Neural crest cell (in vitro differentiated cells): Measurements from ENCODE around the gene AFAP1L2. TPM values are rescaled to one million over a fixed set of nuclear protein-coding genes. Genes with fewer than 3 reads are reported as not detected.

Source experiments
- DNase-seq: peaks from one replicate; pipeline ENCODE4 v3.0.0; 2021; ENCODE audit warnings: low read depth, mixed read lengths, low spot score
- H3K27ac Mint-ChIP-seq: one replicate; pipeline ENCODE4 v1.8.0; 2021; ENCODE audit warnings: mild to moderate bottlenecking, mixed read lengths; ENCODE audit not compliant: unreplicated experiment
- H3K27me3 Mint-ChIP-seq: 2 replicates; pipeline ENCODE4 v1.8.0; 2021; ENCODE audit warnings: low read depth, mild to moderate bottlenecking, mixed read lengths
- H3K36me3 Mint-ChIP-seq: 2 replicates; pipeline ENCODE4 v1.8.0; 2021; ENCODE audit warnings: low read depth, mild to moderate bottlenecking, mixed read lengths
- H3K4me1 Mint-ChIP-seq: 2 replicates; pipeline ENCODE4 v1.8.0; 2021; ENCODE audit warnings: mixed read lengths
- H3K4me3 Mint-ChIP-seq: one replicate; pipeline ENCODE4 v1.8.0; 2021; ENCODE audit warnings: mild to moderate bottlenecking, mixed read lengths
- H3K9me3 Mint-ChIP-seq: 2 replicates; pipeline ENCODE4 v1.8.0; 2021; ENCODE audit warnings: mixed read lengths
- CTCF ChIP-seq: fragments of 200-600 bp; sonication (generic); conservative IDR thresholded peaks from 2 replicates; pipeline ENCODE4 v1.5.0; 2021; ENCODE audit warnings: antibody characterized with exemption, mild to moderate bottlenecking
- total RNA-seq: library from RNA; stranded (reverse); gene quantifications from 2 replicates; pipeline ENCODE4 v1.2.1, GENCODE V29; 2021

AFAP1L2 gene
- total RNA-seq, 1 donor from 2014 or later: 72.1 TPM

- no peak for DNase-seq
- no peak overlapping the region for H3K27ac Mint-ChIP-seq
- no peaks in the 10 kb centered on the region for H3K9me3 Mint-ChIP-seq
- TF ChIP-seq CTCF: no peak
- H3K4me1 Mint-ChIP-seq: no peaks in the 10 kb centered on the region
- H3K36me3 Mint-ChIP-seq: no peaks in the 10 kb centered on the region
- no peaks in the 10 kb centered on the region for H3K27me3 Mint-ChIP-seq
- no peak overlapping the region for H3K4me3 Mint-ChIP-seq
Observed at GRCh38 chr10:114266521-114266920, 137.8 kb downstream of the AFAP1L2 start.

DNA sequence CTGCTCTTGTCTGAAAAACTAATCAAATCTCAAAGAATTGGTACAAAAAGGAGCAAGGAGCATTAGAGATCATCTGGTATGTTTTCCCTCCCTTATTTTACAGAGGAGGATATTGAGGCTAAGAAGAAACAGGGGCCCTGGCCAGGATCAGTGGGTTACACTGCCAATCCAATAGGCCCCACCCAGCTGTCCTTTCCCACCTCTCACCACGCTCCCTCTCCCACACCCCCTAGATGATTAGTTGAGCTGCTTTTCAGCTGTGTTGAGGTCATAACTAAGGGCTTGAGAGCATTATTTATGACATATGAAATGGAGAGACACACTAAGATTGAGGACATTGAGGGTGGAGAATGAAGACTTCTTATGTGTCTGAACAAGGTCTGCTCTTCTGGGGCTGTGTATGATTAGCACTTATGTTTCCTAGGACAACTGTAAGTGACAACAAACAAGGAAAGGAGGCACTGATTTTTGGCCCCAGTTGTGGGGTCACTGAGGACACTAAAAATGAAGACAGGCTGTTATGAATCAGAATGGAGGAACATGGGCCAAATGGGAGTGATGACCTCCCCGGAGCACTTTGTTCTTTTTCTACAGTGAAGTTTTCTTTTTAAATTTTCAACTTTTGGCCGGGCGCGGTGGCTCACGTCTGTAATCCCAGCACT, 138.8 kb downstream of the AFAP1L2 start:
- Mint-ChIP-seq H3K27me3 (no peaks in the 10 kb centered on the region), H3K27ac (no peak overlapping the region), H3K4me3 (no peak overlapping the region), H3K36me3 (no peaks in the 10 kb centered on the region), H3K4me1 (no peaks in the 10 kb centered on the region), H3K9me3 (no peaks in the 10 kb centered on the region)
- TF ChIP-seq CTCF: no peak
- no peak for DNase-seq

DNA sequence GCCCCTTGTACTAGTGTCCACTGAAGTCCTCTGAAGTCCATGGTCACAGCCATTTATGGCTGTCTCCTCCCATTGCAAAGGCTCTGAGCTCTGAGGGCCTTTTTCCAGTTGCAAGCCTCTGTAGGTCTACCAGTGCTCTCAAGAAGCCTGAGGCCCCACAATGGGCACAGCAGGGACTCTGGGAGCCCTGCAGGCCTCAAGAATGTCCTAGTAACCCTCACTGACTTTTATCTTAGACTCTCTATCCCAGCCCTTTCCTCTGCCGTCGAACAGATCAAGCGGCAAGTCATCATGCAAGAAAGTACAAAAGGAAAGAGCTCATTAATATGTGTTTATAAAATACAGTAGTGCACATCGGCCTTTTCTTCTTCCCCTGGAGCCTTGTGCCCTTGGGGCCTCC, 141.8 kb downstream of the AFAP1L2 start:
- no peak for DNase-seq
- no peaks in the 10 kb centered on the region for H3K36me3 Mint-ChIP-seq
- TF ChIP-seq CTCF: no peak
- H3K27me3 Mint-ChIP-seq: no peaks in the 10 kb centered on the region
- H3K27ac Mint-ChIP-seq: no peak overlapping the region
- H3K4me1 Mint-ChIP-seq: peaks cover 9% of the 10 kb centered on the region
- no peak overlapping the region for H3K4me3 Mint-ChIP-seq
- no peaks in the 10 kb centered on the region for H3K9me3 Mint-ChIP-seq

GRCh38 chr10:114261076-114261475, 143.2 kb downstream of the AFAP1L2 start:
- H3K4me3 Mint-ChIP-seq: no peak overlapping the region
- H3K36me3 Mint-ChIP-seq: no peaks in the 10 kb centered on the region
- H3K27ac Mint-ChIP-seq: no peak overlapping the region
- H3K27me3 Mint-ChIP-seq: no peaks in the 10 kb centered on the region
- no peaks in the 10 kb centered on the region for H3K9me3 Mint-ChIP-seq
- no peak for TF ChIP-seq CTCF
- peaks cover 9% of the 10 kb centered on the region for H3K4me1 Mint-ChIP-seq
- DNase-seq: no peak

DNA sequence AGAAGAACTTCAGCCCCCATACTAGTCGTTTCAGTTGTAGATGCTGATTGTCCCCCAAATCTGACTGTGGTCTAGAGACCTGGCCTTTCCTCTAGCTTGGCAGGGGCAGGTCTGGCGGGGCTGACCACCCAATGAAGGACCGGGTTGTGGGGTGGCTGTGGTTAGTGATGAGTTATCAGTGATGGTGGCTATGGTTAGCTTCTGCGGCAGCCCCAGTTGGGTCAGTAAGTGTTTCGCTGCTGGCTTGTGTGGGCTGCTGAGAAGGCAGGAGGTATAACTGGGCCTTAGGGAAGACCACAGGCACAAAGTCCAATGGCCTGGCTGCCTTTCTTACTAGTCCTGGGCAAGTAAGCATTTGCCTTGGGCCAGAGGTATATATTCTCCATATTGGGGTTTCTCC, 143.9 kb downstream of the AFAP1L2 start:
- no peak for TF ChIP-seq CTCF
- H3K36me3 Mint-ChIP-seq: no peaks in the 10 kb centered on the region
- no peaks in the 10 kb centered on the region for H3K9me3 Mint-ChIP-seq
- H3K27ac Mint-ChIP-seq: no peak overlapping the region
- no peak overlapping the region for H3K4me3 Mint-ChIP-seq
- H3K4me1 Mint-ChIP-seq: peaks cover 9% of the 10 kb centered on the region
- no peak for DNase-seq
- H3K27me3 Mint-ChIP-seq: no peaks in the 10 kb centered on the region

- no peak for TF ChIP-seq CTCF
- Mint-ChIP-seq H3K27me3 (no peaks in the 10 kb centered on the region), H3K4me3 (no peak overlapping the region), H3K4me1 (peaks cover 9% of the 10 kb centered on the region), H3K9me3 (no peaks in the 10 kb centered on the region), H3K27ac (no peak overlapping the region), H3K36me3 (no peaks in the 10 kb centered on the region)
- DNase-seq: no peak
Observed at GRCh38 chr10:114259824-114260223, 144.5 kb downstream of the AFAP1L2 start.
